Endothelial cell of umbilical vein (primary cell): ENCODE data around the gene DNAJC22. TPM values are rescaled to one million over a fixed set of nuclear protein-coding genes. Genes with fewer than 3 reads are reported as not detected.

Experiments used
- BruUV-seq: library from RNA; stranded (reverse); fragments of 400-500 nt; replicated peaks from 2 replicates; lab custom pipeline; 2021; lab: Mats Ljungman, UMichigan
- CTCF ChIA-PET: fragments of 300-600, 350-600 bp; sonication (Branson Sonifier 250); formaldehyde crosslinking; loops from one replicate; lab custom pipeline; 2021; ENCODE audit warnings: antibody characterized with exemption, inconsistent platforms; lab: Charles Lee
- POLR2A ChIA-PET: fragments of 300-600, 350-600 bp; sonication (Branson Sonifier 250); formaldehyde crosslinking; loops from one replicate; lab custom pipeline; 2021; ENCODE audit warnings: antibody characterized with exemption, inconsistent platforms; lab: Charles Lee
- DNase-seq: peaks from one replicate; pipeline ENCODE4 v3.0.0-alpha.2; 2011; ENCODE audit warnings: low read depth, low spot score
- FAIRE-seq: peaks from 2 replicates; lab custom pipeline; 2011; peaks lifted over from hg19 to GRCh38; lab: Jason Lieb, UNC
- H2AFZ ChIP-seq: 2 replicates; pipeline ENCODE4 v1.6.0; 2012; ENCODE audit warnings: low read depth, low read length, control low read depth, inconsistent platforms
- H3K27ac ChIP-seq: 2 replicates; pipeline ENCODE4 v1.5.1; 2011; ENCODE audit warnings: low read depth, mild to moderate bottlenecking, control low read depth, low read length, moderate library complexity; ENCODE audit not compliant: insufficient read depth
- H3K27me3 ChIP-seq, 2 experiments: 2 replicates each; pipeline versions ENCODE4 v1.6.0 to v1.6.1; 2011; ENCODE audit warnings: low read length in 2 of 2, mixed read lengths in 1 of 2; ENCODE audit not compliant: control insufficient read depth in 2 of 2, insufficient read depth in 2 of 2
- H3K36me3 ChIP-seq, 2 experiments: 2 replicates in 1 of 2; 3 replicates in 1 of 2; pipeline ENCODE4 v1.5.1; 2011; ENCODE audit warnings: low read length in 2 of 2, mild to moderate bottlenecking in 1 of 2, moderate library complexity in 1 of 2; ENCODE audit not compliant: control insufficient read depth in 2 of 2, insufficient read depth in 2 of 2; ENCODE audit errors: extremely low read depth in 1 of 2
- H3K4me1 ChIP-seq: 3 replicates; pipeline ENCODE4 v1.5.1; 2011; ENCODE audit warnings: mild to moderate bottlenecking, low read length; ENCODE audit not compliant: control insufficient read depth, insufficient read depth; ENCODE audit errors: extremely low read depth
- H3K4me2 ChIP-seq: 2 replicates; pipeline ENCODE4 v1.6.1; 2011; ENCODE audit warnings: low read length, control low read depth, mixed read lengths; ENCODE audit not compliant: insufficient read depth
- H3K4me3 ChIP-seq, 3 experiments: fragments of 200-600 bp in 1 of 3; sonication (generic), shearing (Covaris generic) in 1 of 3; replicated peaks in 1 of 3; 2 replicates each; pipeline ENCODE4 v1.5.1; 2011 to 2016; ENCODE audit warnings: control low read depth in 3 of 3, low read length in 3 of 3, mild to moderate bottlenecking in 2 of 3, inconsistent platforms in 1 of 3, low read depth in 1 of 3, moderate library complexity in 1 of 3; ENCODE audit not compliant: insufficient read depth in 1 of 3
- H3K79me2 ChIP-seq: 2 replicates; pipeline ENCODE4 v1.6.0; 2012; ENCODE audit warnings: low read length, inconsistent platforms; ENCODE audit not compliant: control insufficient read depth, insufficient read depth
- H3K9ac ChIP-seq: replicated peaks from 2 replicates; pipeline ENCODE3; 2011; ENCODE audit warnings: low read length, control low read depth; ENCODE audit not compliant: insufficient read depth; ENCODE audit errors: extremely low read depth
- H3K9me1 ChIP-seq: replicated peaks from 3 replicates; pipeline ENCODE4 v1.6.0; 2011; ENCODE audit warnings: mild to moderate bottlenecking, low read length; ENCODE audit not compliant: control insufficient read depth, insufficient read depth; ENCODE audit errors: extremely low read depth
- H3K9me3 ChIP-seq: replicated peaks from 2 replicates; pipeline ENCODE4 v1.5.1; 2012; ENCODE audit warnings: low read length, inconsistent platforms; ENCODE audit not compliant: control insufficient read depth, insufficient read depth
- H4K20me1 ChIP-seq: replicated peaks from 2 replicates; pipeline ENCODE3; 2011; ENCODE audit warnings: mild to moderate bottlenecking, low read length; ENCODE audit not compliant: control insufficient read depth, insufficient read depth; ENCODE audit errors: extremely low read depth
- EZH2 ChIP-seq: IDR thresholded peaks from 2 replicates; pipeline ENCODE4 v1.6.1; 2012; ENCODE audit warnings: borderline replicate concordance, low read depth, mild to moderate bottlenecking, moderate library complexity, low read length, inconsistent platforms; ENCODE audit not compliant: severe bottlenecking
- FOS ChIP-seq: IDR thresholded peaks from 2 replicates; pipeline ENCODE4 v1.6.1; 2011; ENCODE audit warnings: mild to moderate bottlenecking, low read length, moderate library complexity, borderline replicate concordance; ENCODE audit not compliant: insufficient read depth
- POLR2A ChIP-seq: IDR thresholded peaks from 2 replicates; pipeline ENCODE4 v1.6.1; 2012; ENCODE audit warnings: low read depth, mild to moderate bottlenecking, control low read depth, low read length
- dilution Hi-C: fragments of 300-500 bp; cut with MboI; formaldehyde crosslinking; loops from one replicate; pipeline ENCODE4 v1.15.0; 2019; ENCODE audit warnings: low sequenced_read_pairs; ENCODE audit not compliant: extremely low pct_ligation_motif_present
- intact Hi-C: fragments of 100-400 bp; cut with micrococcal nuclease; formaldehyde crosslinking; loops from one replicate; pipeline ENCODE4 v1.10.0; 2022
- polyA plus RNA-seq, 4 experiments: library from polyadenylated mRNA; depleted of rRNA in 3 of 4; stranded (reverse) in 3 of 4; unstranded in 1 of 4; fragments of >200 nt; gene quantifications; 2 replicates each; pipeline versions ENCODE4 v1.2.1 to v1.2.3, GENCODE V29; 2011 to 2012; ENCODE audit warnings: missing spikeins in 1 of 4
- total RNA-seq: library from RNA; stranded (reverse); gene quantifications from 2 replicates; pipeline ENCODE4 v1.2.3, GENCODE V29; 2021
- TF ChIP-seq, protein P1 (sequence below), 2 donors: IDR thresholded peaks; 1 replicate in 1 of 2; 2 replicates in 1 of 2; pipeline ENCODE4 v1.5.1; 2011; ENCODE audit warnings: low read length in 2 of 2, mild to moderate bottlenecking in 2 of 2, moderate library complexity in 2 of 2, control low read depth in 1 of 2, inconsistent platforms in 1 of 2, low read depth in 1 of 2; ENCODE audit not compliant: insufficient read depth in 1 of 2; ENCODE audit errors: extremely low read depth in 1 of 2
- TF ChIP-seq, protein P2 (sequence below): IDR thresholded peaks from 2 replicates; pipeline ENCODE4 v1.6.1; 2011; ENCODE audit not compliant: insufficient read depth, insufficient read length

The DNAJC22 gene
- total and polyA plus RNA-seq, 2 donors (not counting 3 experiments of a cell fraction or from before 2014, with no cell fraction given), result 1.3 to 1.4 TPM

DNA sequence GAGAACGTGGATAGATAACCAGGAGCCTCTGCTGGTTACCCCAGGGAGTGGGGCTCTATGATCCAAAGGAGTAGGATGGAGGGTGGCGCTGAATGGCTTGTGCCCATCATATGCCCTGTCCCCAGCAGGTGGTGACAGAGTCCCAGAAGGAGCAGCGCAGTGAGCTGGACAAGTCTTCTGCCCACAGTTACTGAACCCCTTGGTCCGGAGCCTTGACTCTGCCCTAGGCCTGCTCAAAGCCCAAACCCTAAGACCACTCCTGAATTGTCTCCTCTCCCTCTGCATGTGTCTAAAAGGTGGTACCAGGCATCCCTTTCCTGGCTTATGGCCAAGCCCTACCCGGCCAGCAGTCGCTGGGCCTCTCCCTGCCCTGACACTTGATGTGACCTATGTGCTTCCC, 48.5 kb upstream of the DNAJC22 start:
- dilution Hi-C loops (no loop called here), intact Hi-C loops (no loop called here)
- Histone ChIP-seq H3K9me1 (no peaks in the 10 kb centered on the region), H3K79me2 (no peaks in the 10 kb centered on the region), H3K9ac (no peak overlapping the region), H3K36me3 (no peaks in the 10 kb centered on the region), H3K4me3 (no peak overlapping the region), H3K27me3 (peaks cover 32 to 42% of the 10 kb centered on the region in 2 experiments), H3K4me1 (peaks cover 3% of the 10 kb centered on the region), H3K4me2 (no peak overlapping the region), H3K27ac (no peak overlapping the region), H3K9me3 (no peaks in the 10 kb centered on the region), H2AFZ (no peak overlapping the region), H4K20me1 (no peaks in the 10 kb centered on the region)
- BruUV-seq, result no TSS peak
- FAIRE-seq (no peak), DNase-seq (no peak)
- TF ChIP-seq, protein P1, sequence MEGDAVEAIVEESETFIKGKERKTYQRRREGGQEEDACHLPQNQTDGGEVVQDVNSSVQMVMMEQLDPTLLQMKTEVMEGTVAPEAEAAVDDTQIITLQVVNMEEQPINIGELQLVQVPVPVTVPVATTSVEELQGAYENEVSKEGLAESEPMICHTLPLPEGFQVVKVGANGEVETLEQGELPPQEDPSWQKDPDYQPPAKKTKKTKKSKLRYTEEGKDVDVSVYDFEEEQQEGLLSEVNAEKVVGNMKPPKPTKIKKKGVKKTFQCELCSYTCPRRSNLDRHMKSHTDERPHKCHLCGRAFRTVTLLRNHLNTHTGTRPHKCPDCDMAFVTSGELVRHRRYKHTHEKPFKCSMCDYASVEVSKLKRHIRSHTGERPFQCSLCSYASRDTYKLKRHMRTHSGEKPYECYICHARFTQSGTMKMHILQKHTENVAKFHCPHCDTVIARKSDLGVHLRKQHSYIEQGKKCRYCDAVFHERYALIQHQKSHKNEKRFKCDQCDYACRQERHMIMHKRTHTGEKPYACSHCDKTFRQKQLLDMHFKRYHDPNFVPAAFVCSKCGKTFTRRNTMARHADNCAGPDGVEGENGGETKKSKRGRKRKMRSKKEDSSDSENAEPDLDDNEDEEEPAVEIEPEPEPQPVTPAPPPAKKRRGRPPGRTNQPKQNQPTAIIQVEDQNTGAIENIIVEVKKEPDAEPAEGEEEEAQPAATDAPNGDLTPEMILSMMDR (IDR thresholded peaks at IDR 0.05; ENCODE audit: extremely low read depth in 1 of 2, insufficient read depth in 1 of 2, low read depth in 1 of 2, low read length in 2 of 2), result peak; percentile 5 to 6
- TF ChIP-seq, protein P2, sequence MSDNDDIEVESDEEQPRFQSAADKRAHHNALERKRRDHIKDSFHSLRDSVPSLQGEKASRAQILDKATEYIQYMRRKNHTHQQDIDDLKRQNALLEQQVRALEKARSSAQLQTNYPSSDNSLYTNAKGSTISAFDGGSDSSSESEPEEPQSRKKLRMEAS, result no peak
- TF ChIP-seq POLR2A (no peak), EZH2 (no peak)
- ChIA-PET POLR2A (no interaction called here), CTCF (interaction anchor here (1.7 to 12.9 kb wide), 6 partner anchors 9 to 60 kb away, joined by 6 to 173 read pairs (median 13); partner anchors contain the start of genes DNAJC22 and TROAP)

DNA sequence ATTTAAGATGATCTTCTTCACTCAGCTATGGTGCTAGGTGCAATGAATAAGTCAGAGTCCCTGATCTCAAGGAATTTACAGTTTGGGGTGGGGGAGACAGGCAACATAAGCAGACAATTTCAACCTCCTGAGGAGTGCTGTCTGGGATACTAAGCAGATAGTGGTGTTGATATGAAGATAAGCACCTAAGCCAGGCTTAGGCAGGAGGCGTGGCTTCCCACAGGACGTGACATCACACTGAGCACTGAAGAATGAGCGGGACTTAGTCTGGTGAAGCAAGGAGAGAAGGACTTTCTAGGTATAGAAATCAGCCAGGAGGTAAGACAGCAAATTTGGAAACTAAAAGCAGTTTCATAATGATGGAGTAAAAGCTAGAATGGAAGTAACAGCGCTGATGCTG, 44.9 kb upstream of the DNAJC22 start:
- ChIA-PET CTCF (interaction anchor here (1.1 to 4.0 kb wide), 2 partner anchors 13 to 57 kb away, joined by 3 to 24 read pairs; no protein-coding TSS in a partner anchor), POLR2A (no interaction called here)
- no peak overlapping the region for H3K4me2 ChIP-seq
- H3K9ac ChIP-seq, result no peak overlapping the region
- no peaks in the 10 kb centered on the region for H4K20me1 ChIP-seq
- H3K9me3 ChIP-seq, result no peaks in the 10 kb centered on the region
- no peaks in the 10 kb centered on the region for H3K9me1 ChIP-seq
- H3K4me1 ChIP-seq, result no peaks in the 10 kb centered on the region
- intact Hi-C loops, result no loop called here
- H3K27me3 ChIP-seq, result peaks cover 22 to 28% of the 10 kb centered on the region in 2 experiments
- H3K36me3 ChIP-seq, result no peaks in the 10 kb centered on the region
- no peaks in the 10 kb centered on the region for H3K79me2 ChIP-seq
- DNase-seq (no peak), FAIRE-seq (peak; percentile 12)
- peak overlapping the region; percentile 23 for H2AFZ ChIP-seq
- H3K4me3 ChIP-seq, result no peak overlapping the region
- no peak overlapping the region for H3K27ac ChIP-seq
- dilution Hi-C loops, result no loop called here
- no peak for TF ChIP-seq FOS
- no TSS peak for BruUV-seq
